Measurements from ENCODE around the gene PILRB.
A peak's percentile ranks its signal among the peaks of the same experiment; 100 is the strongest.
"Not testable (repeated sequence)": the region's sequence is repeated elsewhere in the genome, so short reads cannot be mapped to it uniquely, and the experiment has no call there.

PILRB gene

GRCh38 chr7:100372694-100373093 is 14.8 kb downstream of the PILRB start:
- Histone ChIP-seq H4K20me1 (ENCODE audit: insufficient read depth) (no peaks in the 10 kb centered on the region), H3K27me3 (ENCODE audit: insufficient read depth, low read depth) (no peaks in the 10 kb centered on the region), H3K79me2 (ENCODE audit: insufficient read depth, low read depth) (no peaks in the 10 kb centered on the region), H3K4me3 (IDR thresholded peaks at IDR 0.05; ENCODE audit: insufficient read depth, low read depth, low read length) (no peak overlapping the region), H3K4me1 (ENCODE audit: low read depth, poor library complexity, severe bottlenecking) (peaks cover 8% of the 10 kb centered on the region), H3K36me3 (ENCODE audit: insufficient read depth) (no peaks in the 10 kb centered on the region), H3K4me2 (no peak overlapping the region), H2AFZ (ENCODE audit: low read depth) (no peak overlapping the region), H3K27ac (no peak overlapping the region), H3K9ac (no peak overlapping the region)
- TF ChIP-seq CTCF (conservative IDR thresholded peaks at IDR 0.05; ENCODE audit: low read depth, low read length): no peak

GRCh38 chr7:100373261-100373831 is 15.4 kb downstream of the PILRB start, which contains the start of gene PILRA:
Gene PILRA, plus strand, starts transcription at chr7:100373487. Its CDS starts 170 bp downstream, at chr7:100373657.
- TF ChIP-seq CTCF (conservative IDR thresholded peaks at IDR 0.05; ENCODE audit: low read depth, low read length): no peak
- Histone ChIP-seq H3K4me1 (ENCODE audit: low read depth, poor library complexity, severe bottlenecking) (peaks cover 8% of the 10 kb centered on the region), H2AFZ (ENCODE audit: low read depth) (no peak within 1 kb of the TSS), H3K79me2 (ENCODE audit: insufficient read depth, low read depth) (no peaks in the 10 kb centered on the region), H3K27ac (no peak within 1 kb of the TSS), H3K27me3 (ENCODE audit: insufficient read depth, low read depth) (no peaks in the 10 kb centered on the region), H3K9ac (no peak within 1 kb of the TSS), H3K4me3 (IDR thresholded peaks at IDR 0.05; ENCODE audit: insufficient read depth, low read depth, low read length) (no peak within 1 kb of the TSS), H3K36me3 (ENCODE audit: insufficient read depth) (no peaks in the 10 kb centered on the region), H4K20me1 (ENCODE audit: insufficient read depth) (no peaks in the 10 kb centered on the region), H3K4me2 (no peak within 1 kb of the TSS)

- H3K27me3 ChIP-seq (ENCODE audit: insufficient read depth, low read depth); H4K20me1 ChIP-seq (ENCODE audit: insufficient read depth); H3K4me1 ChIP-seq (ENCODE audit: low read depth, poor library complexity, severe bottlenecking); H3K79me2 ChIP-seq (ENCODE audit: insufficient read depth, low read depth); H3K4me2 ChIP-seq; H3K4me3 ChIP-seq (IDR thresholded peaks at IDR 0.05; ENCODE audit: insufficient read depth, low read depth, low read length); H3K27ac ChIP-seq; H2AFZ ChIP-seq (ENCODE audit: low read depth); H3K36me3 ChIP-seq (ENCODE audit: insufficient read depth); H3K9ac ChIP-seq: not testable (repeated sequence)
- TF ChIP-seq CTCF (conservative IDR thresholded peaks at IDR 0.05; ENCODE audit: low read depth, low read length): peak; percentile 35; the same call in 1 of the 2 replicates
Observed at GRCh38 chr7:100373870-100374598, 16.1 kb downstream of the PILRB start.

- H3K27me3 ChIP-seq (ENCODE audit: insufficient read depth, low read depth): no peaks in the 10 kb centered on the region
- no peak overlapping the region for H2AFZ ChIP-seq (ENCODE audit: low read depth)
- peaks cover 8% of the 10 kb centered on the region for H3K4me1 ChIP-seq (ENCODE audit: low read depth, poor library complexity, severe bottlenecking)
- no peaks in the 10 kb centered on the region for H4K20me1 ChIP-seq (ENCODE audit: insufficient read depth)
- H3K4me2 ChIP-seq: no peak overlapping the region
- no peak overlapping the region for H3K27ac ChIP-seq
- H3K9ac ChIP-seq: no peak overlapping the region
- no peak for TF ChIP-seq CTCF (conservative IDR thresholded peaks at IDR 0.05; ENCODE audit: low read depth, low read length)
- no peak overlapping the region for H3K4me3 ChIP-seq (IDR thresholded peaks at IDR 0.05; ENCODE audit: insufficient read depth, low read depth, low read length)
- H3K79me2 ChIP-seq (ENCODE audit: insufficient read depth, low read depth): no peaks in the 10 kb centered on the region
- H3K36me3 ChIP-seq (ENCODE audit: insufficient read depth): no peaks in the 10 kb centered on the region
Observed at GRCh38 chr7:100374601-100375000, 16.7 kb downstream of the PILRB start.

Measured in KMS-11 (cell line).